HG03342 (cell line): Measurements from ENCODE around the gene RYR2.
"Not testable (repeated sequence)": the region's sequence is repeated elsewhere in the genome, so short reads cannot be mapped to it uniquely, and the experiment has no call there.

Experiments
- ATAC-seq: cut with Tn5 transposase; IDR thresholded peaks from one replicate; pipeline ENCODE4 v1.9.1; 2021; ENCODE audit warnings: mild to moderate bottlenecking, moderate library complexity; ENCODE audit not compliant: unreplicated experiment

The RYR2 gene

DNA sequence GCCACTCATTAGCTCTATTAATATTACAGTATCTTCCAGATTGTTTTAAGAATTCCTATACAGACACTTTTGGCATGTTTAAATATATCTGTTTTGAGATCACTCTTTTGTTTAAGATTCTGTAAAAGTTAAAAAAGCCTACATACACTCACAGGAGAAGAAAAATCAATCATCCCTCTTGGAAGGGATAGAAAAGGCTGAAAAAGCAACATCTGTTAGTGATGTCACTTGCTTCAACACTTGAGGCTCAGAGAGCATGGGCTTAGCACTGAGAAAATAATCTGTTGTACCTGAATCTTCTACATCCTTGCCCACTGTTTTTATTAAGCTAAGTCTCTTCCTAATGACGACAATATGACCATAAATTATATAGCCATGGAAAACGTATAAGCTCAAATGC, 721.8 kb downstream of the RYR2 start:
- ATAC-seq: no peak

DNA sequence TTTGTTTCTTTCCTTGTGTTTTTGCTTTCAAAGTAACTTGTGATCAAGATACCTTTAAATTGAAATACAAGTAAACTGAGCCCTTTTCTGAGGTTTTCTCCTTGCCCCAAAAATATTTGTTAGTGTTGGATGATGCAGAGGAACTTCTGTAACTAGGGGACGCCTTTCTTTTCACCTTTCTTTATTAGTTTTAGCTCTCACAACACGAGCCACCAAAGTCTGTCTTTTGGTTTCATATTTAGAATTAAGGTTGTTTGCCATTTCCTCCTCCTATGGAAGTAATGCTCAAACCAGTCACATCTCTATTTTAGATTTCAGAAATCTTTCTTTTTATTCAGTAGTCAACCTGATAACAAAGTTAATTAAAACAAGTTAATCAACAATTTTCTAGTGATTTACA, 727.9 kb downstream of the RYR2 start:
- ATAC-seq: no peak

DNA sequence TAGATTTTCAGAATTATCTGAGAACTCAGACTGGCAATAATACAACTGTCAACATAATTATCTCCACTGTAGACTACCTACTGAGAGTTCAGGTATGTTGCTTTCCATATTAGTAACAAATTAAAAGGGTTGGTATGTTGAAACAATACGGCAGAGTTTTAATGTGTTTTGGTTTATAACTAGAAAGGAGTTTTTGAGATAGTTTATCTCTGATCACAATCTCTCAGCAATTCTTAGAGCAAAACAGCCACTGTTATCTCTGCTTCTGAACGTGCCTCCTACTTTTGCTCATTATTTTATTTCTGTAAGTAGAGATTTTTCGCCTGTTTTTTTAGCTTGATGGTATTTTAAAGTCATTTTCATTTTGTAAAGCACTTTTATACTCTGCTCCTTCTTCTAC, 730.0 kb downstream of the RYR2 start:
- no peak for ATAC-seq

DNA sequence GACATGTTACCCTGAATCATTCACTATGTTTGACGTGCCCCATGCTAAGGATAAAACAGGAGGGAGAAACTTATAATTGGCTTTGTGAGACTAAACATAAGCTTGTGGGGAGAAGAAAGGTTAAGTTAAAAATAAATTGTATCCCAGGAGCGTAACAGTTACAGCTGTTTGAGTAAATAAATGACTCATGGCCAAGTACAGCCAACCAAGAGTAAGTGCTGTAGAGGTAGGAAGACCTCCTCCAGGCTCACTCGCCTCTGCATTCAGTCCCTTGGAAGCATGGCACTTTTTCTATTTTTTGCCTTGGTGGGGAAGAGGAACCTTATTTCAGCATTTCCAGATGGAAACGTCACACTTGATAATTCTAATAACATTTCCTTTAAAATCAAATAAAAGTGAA, 732.3 kb downstream of the RYR2 start:
- ATAC-seq: no peak

DNA sequence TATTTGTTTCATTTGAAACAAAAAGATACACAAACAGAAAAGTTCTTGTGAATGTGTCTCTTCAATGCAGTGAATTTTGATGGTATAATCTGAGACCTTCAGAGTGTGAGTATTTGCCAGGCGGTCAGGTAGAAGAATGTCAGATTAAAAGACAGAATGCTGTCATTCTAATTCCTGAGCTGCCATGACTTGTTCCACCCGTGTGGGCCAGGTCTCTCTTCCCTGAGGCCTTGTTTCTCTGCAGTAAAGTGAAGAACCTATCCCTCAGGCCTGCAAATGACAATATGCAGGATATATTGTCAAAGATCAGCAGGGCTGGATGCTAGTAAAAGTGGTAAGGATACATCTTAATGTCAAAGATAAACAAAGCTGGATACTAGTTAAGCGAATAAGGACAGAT, 737.4 kb downstream of the RYR2 start:
- no peak for ATAC-seq

DNA sequence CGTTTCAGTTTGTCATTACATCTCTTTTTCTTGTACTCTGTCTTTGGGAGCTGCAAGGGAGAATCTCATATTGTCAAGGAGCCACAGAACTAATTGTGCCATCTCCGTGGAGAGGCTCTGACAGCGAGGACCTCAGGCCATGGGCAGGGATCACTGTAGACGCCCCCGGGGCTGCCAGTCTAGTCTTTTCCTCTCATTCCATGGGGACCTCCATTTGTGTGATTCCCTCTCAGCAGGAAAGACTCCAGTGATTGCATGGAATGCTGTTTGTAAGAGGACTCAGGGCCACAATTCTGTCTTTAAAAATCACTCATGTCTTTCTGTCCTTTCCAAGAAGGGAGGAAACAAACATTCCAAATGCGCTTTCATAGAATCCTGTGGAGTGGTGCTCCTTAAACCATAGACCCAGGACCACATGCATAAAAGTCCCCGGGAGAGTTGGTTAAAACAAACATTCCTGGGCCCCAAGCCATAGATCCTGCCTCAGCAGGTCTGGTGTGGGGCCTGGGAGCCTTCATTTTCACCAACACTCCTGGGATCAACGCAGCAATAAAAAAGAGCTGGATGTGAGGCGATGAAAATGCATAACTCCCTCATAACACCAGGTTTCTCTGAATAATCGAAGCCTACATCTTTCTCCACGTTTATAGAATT, 744.2 kb downstream of the RYR2 start:
- ATAC-seq: no peak

DNA sequence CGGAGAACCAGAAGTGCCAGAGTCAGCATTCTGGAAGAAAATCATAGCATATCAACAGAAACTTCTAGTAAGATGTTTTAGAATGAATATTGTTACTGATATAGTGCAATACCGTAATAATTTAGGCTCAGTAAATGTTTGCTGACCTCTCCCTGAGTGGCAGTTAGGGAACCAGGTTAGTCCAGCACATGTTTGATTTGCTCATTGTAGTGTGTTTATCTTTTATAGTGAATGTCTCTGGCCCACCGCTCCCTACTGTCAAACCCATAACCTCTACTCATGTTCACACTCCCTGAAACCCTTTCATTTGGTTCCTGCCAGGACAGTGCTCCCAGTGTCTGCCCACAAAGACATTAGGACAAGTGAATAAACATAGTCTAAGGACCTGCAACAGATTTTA, 746.1 kb downstream of the RYR2 start:
- no peak for ATAC-seq

DNA sequence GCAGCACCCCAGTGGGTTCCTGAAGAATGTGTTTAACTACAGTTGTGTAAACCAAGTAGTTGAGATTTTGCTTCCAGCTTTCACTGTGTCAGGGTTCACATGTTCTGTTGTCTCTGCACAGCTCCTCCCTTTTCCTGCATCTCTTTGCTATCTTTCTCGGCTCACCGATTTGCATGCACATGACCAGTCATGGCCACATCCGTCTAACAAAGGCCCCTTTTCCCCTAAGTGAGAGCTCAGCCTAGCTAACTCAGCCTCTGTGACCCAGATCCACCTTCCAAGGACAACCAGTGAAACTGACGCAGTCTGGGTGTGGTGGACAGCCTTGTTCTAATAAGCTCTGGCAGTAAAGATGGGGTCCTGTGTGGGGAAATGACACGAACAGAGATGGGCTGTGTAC, 747.6 kb downstream of the RYR2 start:
- ATAC-seq: peak; percentile 60

DNA sequence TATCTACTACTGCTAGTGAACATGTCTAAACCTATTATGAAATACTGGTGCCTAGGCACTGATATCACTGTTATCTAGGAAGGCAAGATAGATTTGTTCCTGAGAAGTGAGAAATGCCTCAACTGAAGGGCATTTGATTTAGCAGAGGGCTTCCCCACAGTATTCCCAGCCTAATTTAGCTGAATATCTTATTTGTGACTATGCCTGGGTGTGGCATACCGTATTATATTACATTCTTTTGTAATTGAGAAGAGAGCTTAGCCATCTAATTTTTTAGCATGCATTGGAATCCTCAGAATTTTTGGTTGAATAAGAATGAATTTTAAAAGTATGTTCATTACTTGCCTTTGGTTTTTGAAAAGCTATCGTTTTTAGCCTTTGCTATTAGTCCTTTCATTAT, 749.6 kb downstream of the RYR2 start:
- ATAC-seq: no peak

DNA sequence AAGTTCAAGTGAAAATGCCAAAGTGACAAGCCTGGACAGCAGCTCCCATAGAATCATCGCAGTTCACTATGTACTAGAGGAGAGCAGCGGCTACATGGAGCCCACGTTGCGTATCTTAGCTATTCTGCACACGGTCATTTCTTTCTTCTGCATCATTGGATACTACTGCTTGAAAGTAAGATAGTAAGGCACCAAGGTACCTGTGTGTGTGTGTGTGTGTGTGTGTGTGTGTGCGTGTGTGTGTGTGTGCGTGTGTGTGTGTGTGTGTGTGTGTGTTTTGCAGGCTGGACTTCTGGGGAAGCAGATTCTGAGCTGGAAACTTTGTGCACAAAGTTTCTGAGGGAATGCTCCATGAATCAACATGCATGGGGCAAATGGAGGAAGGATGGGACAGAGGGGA, 750.2 kb downstream of the RYR2 start:
- no peak for ATAC-seq

DNA sequence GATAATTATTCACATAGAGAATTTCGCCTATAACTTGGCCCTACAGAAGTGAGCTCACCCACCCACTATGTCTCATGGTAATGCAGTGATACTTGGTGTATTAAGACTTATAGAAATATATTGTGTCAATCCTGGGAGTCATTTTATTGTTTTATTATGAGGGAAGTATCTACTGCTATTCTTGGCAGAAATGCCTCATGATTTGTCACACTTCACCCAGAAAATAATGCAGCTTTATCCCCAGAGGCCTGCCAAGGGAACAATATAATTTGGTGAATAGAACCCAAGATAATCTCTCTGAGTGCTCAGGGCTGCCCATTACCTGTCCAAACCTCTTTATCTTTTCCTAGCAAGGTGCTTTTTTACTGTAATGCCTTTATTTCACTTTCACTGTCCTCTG, 750.7 kb downstream of the RYR2 start:
- ATAC-seq: no peak

DNA sequence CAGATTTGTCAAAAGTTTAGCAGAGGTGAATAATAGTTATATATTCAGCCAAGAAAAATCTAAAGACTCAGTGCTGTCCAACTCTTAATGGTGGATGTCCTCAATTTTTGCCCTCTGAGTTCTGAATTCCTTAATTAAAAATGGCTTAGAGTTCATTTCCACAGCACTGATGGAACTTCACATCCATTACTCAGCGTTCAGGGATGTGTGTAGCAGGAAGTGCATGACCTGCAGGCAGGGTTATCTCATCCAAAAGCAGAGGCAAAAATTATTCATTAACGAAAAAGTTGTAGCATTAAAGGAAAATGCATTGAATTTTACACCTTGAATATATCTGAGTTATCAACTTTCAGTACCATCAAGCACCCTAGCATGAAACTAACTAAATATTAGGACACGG, 752.1 kb downstream of the RYR2 start:
- no peak for ATAC-seq

DNA sequence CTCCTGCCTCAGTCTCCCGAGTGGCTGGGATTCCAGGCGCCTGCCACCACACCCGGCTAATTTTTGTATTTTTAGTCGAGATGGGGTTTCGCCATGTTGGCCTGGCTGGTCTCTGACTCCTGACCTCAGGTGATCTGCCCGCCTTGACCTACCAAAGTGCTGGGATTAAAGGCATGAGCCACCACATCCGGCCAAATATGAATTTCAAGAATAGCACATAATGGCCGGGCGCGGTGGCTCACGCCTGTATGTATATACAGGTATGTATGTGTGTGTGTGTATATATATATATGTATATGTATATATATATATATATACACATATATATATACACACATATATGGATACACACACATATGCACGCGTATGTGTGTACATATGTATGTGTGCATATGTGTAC, 753.6 kb downstream of the RYR2 start:
- ATAC-seq: no peak

DNA sequence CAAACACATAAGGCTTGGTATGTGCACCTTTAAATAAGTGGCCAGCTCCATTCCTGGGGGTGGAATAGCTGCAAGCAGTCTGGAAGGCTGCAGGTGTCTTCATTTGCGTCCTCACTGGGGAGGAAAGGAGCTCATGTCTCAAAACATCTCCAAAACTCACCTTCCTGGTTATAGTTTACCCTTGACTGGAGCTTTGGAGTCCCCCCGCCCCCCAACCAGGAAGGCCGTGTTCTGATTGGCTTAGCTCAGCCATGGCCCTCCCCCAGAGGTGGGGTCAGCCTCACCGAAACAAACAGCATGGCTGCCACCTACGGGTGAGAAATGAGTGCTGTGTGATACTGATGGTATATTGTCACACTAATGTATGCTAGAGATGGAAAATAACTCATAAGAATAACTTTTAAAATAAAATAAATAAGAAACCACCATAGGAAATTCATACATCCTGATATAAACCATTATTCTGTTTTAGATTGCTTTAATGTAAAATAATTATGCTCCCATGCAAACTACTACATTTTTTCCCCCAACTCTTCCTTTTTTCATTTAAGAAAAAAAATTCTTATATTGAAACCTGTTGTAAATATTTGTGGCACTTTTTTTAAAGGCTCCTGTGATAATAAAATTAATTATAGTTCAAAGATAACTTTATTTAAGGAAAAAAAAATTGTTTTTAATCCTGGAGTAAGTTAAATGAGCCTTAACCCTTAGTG, 757.9 kb downstream of the RYR2 start:
- peak; percentile 100 for ATAC-seq

DNA sequence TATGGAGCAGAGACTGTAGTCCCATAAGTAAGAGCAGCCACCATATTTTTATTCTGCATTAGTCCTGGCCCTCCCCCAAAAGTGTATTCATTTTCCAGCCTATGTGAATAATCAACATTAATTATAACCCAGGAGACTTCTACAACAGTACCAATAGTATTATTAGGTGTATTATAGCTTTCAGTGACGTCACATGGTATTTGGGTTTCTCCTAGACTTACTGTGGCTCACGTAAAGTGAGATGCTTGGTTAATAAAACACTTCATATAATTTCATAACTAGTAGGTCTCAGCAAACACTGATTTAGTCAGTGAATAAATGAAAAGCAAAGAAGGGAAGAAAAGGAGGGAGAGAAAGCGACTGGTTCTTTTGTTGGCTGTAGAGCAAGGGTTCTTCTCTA, 762.5 kb downstream of the RYR2 start:
- ATAC-seq: no peak

DNA sequence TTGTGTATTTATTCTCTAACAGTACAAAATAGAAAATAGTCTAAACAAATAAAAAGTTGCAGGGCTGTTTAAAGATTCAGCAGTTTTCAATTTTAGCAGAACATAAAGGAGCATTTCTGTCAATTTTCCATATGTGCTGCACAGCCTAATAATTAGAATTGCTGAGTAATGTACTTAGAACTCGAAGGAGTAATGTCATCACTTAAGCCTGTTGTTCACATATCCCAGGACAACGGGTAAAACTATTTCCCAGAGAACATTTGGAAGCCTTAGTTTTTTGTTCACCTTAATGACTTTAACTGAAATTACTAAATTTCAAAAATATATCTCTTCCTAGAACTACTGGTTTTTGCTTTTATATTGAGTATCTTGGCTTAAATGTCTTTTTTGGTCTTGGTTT, 767.1 kb downstream of the RYR2 start:
- no peak for ATAC-seq

DNA sequence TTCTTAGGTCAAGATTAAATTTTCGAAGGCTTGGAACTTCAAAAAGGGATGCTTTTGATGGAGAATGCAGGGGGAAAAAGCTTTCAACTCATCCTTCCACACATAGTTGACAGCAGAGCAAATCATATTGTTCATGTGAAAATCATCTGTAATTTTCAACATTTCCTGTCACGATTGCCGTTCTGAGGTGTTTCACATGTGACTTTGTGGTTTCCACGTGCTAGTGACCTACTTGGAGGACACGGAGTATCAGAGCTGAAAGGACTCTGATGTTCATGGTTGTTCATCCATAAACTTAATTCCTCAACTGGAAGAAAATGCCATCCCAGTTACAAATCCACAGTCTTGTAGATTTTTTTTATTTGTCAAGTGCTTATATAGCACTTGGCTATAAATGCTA, 769.6 kb downstream of the RYR2 start:
- ATAC-seq: no peak

DNA sequence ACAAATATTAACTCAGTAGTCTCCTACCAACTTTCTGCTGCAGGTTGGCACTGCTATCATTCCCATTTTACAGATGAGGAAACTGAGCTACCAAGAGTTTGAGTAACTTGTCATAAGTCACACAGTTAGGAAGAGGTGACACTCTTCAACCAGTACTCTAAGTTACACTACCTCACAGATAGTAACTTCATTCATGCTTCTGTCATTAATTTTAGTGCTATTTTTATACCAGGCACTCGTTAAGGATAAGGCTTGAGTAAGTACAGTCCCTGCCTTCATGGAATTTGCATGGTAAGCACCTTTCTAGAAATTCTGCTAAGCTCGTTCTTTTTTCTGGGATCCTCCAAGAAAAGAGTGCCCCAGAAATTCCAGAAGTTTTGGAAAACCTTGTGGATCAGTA, 770.1 kb downstream of the RYR2 start:
- no peak for ATAC-seq

DNA sequence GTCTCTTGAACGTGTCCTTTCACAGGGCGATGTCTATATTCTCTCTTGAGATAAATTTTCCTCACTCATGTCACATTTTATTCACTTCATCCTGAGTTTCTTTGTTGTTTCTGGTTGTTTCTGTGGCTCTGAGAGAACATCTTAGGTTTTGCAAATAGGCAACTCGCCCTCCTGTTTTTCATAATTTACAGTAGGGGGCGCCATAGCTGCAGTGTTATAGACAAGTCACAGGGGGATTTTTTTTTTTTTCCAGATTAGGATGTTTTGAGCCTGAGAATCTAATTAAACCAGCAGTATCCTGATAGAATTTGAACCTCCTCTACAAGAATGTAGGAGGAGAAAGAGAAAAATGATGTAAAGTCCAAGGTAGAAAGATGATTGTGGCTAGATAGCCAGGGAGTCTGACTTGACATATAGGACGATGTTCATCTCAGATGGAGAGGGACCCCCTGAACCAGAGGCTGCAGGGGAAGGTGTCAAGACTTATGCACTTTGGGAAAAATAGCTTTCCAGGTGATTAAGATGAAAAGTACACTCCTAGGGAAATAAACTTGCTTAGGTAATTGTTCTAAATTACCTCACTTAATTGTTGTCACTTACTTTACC, 772.4 kb downstream of the RYR2 start:
- peak; percentile 53 for ATAC-seq

DNA sequence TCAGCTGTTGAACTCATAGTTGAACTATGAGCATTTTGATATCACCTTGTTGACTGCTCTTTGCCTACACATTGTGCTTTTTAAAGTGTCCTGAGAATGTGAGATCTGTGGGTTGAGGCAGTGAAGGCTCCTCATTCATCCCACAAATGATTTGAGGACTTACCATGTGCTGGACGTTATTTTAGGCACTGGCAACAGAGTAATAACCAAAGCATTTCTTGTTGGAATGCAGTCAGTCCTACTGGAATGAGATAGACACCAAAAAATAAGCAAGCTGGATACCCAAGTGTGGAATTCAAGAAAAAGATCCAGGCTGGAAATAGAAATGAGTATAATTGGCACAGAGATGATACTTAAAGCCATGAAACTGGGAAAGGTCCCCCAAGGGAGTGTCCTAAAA, 775.3 kb downstream of the RYR2 start:
- no peak for ATAC-seq

DNA sequence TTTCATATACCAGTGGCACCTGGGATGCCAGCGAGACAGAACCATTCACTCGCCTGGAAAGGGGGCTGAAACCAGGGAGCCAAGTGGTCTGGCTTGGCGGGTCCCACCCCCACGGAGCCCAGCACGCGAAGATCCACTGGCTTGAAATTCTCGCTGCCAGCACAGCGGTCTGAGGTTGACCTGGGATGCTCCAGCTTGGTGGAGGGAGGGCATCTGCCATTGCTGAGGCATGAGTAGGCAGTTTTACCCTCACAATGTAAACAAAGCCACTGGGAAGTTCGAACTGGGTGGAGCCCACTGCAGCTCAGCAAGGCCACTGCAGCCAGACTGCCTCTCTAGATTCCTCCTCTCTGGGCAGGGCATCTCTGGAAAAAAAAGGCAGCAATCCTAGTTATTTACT, 778.6 kb downstream of the RYR2 start:
- ATAC-seq: not testable (repeated sequence)

DNA sequence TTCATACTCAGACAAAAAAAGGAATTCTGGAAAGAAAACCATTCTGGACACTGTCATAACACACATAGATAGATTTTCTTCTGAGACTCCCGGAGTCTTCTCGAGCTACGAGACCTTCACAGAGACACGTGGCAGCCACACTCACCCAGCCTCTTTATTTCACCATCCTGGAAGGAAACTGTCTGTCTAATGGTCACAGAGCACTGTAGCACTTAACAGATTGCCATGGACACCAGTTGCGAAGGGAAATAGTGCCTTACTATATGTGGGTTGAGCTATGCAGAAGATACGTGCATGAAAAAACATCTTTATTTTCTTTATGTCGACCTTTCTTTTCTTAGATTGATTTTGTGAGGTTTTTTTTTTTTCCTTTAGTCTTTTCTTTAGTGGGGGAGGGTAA, 790.9 kb downstream of the RYR2 start:
- no peak for ATAC-seq

DNA sequence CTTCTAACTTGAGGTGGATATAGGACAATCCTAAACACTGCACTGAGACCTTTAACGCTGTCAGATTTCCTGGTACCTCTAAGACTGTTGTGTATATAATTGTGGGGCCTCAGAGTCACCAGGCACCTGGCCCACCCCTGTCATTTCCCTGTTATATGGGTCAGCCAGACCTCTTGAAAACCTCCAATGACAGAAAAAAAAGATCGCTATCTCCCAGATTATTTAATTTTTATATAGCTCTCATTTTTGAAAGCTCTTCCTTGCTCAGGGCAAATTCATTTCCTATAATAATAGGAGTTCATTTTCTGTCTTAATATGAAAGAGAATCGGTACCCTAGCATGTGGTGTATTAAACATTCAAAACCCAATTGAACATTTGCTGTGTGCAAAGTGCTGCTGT, 792.1 kb downstream of the RYR2 start:
- ATAC-seq: no peak
